GM20431 (cell line): ENCODE data around the gene KCNJ16.

Source experiments
- in situ Hi-C: fragments of 300-500 bp; cut with MseI, MboI; formaldehyde crosslinking; loops from one replicate; pipeline ENCODE4 v1.15.0; 2020; ENCODE audit warnings: low sequenced_read_pairs; ENCODE audit not compliant: unreplicated experiment

The KCNJ16 gene

GRCh38 chr17:70121126-70121525, 46.1 kb downstream of the KCNJ16 start:
- in situ Hi-C loops: no loop called here

GRCh38 chr17:70123193-70123592, 48.2 kb downstream of the KCNJ16 start:
- in situ Hi-C loops: no loop called here

- in situ Hi-C loops: no loop called here
These were observed 49.7 kb downstream of the KCNJ16 start for GRCh38 chr17:70124723-70125122.

GRCh38 chr17:70127221-70127873, 52.3 kb downstream of the KCNJ16 start:
- in situ Hi-C loops: no loop called here

- in situ Hi-C loops: no loop called here
These were observed 53.8 kb downstream of the KCNJ16 start for GRCh38 chr17:70128727-70129238.

GRCh38 chr17:70130289-70130688, 55.3 kb downstream of the KCNJ16 start:
- in situ Hi-C loops: no loop called here

GRCh38 chr17:70132505-70132904, 57.5 kb downstream of the KCNJ16 start:
- in situ Hi-C loops: no loop called here

GRCh38 chr17:70134042-70134441, 59.0 kb downstream of the KCNJ16 start:
- in situ Hi-C loops: no loop called here

GRCh38 chr17:70134777-70135176, 59.8 kb downstream of the KCNJ16 start:
- in situ Hi-C loops: no loop called here

- in situ Hi-C loops: no loop called here
These were observed 61.1 kb downstream of the KCNJ16 start for GRCh38 chr17:70136131-70136530.

- in situ Hi-C loops: no loop called here
These were observed 62.6 kb downstream of the KCNJ16 start for GRCh38 chr17:70137451-70138230.

- in situ Hi-C loops: no loop called here
These were observed 63.4 kb downstream of the KCNJ16 start for GRCh38 chr17:70138291-70138865.

GRCh38 chr17:70139449-70139993, 64.5 kb downstream of the KCNJ16 start:
- in situ Hi-C loops: no loop called here

GRCh38 chr17:70144260-70144846, 69.3 kb downstream of the KCNJ16 start:
- in situ Hi-C loops: loop anchor here (10.0 kb wide), 1 partner anchor 540 kb away; no protein-coding TSS in a partner anchor

GRCh38 chr17:70153210-70153609, 78.2 kb downstream of the KCNJ16 start:
- in situ Hi-C loops: no loop called here

- in situ Hi-C loops: no loop called here
These were observed 82.1 kb downstream of the KCNJ16 start for GRCh38 chr17:70157151-70157550.

GRCh38 chr17:70158180-70158579, 83.2 kb downstream of the KCNJ16 start:
- in situ Hi-C loops: no loop called here

- in situ Hi-C loops: no loop called here
These were observed 83.6 kb downstream of the KCNJ16 start for GRCh38 chr17:70158591-70158990.

- in situ Hi-C loops: no loop called here
These were observed 85.0 kb downstream of the KCNJ16 start for GRCh38 chr17:70159980-70160379.

- in situ Hi-C loops: no loop called here
These were observed 86.5 kb downstream of the KCNJ16 start for GRCh38 chr17:70161519-70161918.
